GM12878 (cell line): ENCODE data around the gene FLNC. TPM values are rescaled to one million over a fixed set of nuclear protein-coding genes. Genes with fewer than 3 reads are reported as not detected.

ENCODE experiments used
- ATAC-seq: fragments of 200-7000 bp; cut with Tn5 transposase; 3 replicates; pipeline ENCODE4 v1.9.1; 2020; ENCODE audit warnings: mild to moderate bottlenecking, moderate library complexity
- BruUV-seq: library from RNA; stranded (reverse); fragments of 400-500 nt; replicated peaks from 2 replicates; lab custom pipeline; 2021; lab: Mats Ljungman, UMichigan
- CTCF ChIA-PET: fragments of 300-600 bp; sonication (Branson Sonifier 250); formaldehyde crosslinking; extraction: SDS; loops from one replicate; lab custom pipeline; 2021; ENCODE audit warnings: inconsistent platforms; lab: Yijun Ruan, JAX
- POLR2A ChIA-PET: fragments of 350-600 bp; formaldehyde crosslinking; extraction: SDS; loops from one replicate; lab custom pipeline; 2021; ENCODE audit warnings: inconsistent platforms; lab: Charles Lee
- RAD21 ChIA-PET: fragments of 300-600 bp; sonication (Branson Sonifier 250); formaldehyde crosslinking; loops from one replicate; lab custom pipeline; 2023; ENCODE audit warnings: antibody characterized with exemption; ENCODE audit not compliant: unreplicated experiment; lab: Charles Lee
- SMC1A ChIA-PET: fragments of 300-600 bp; sonication (Branson Sonifier 250); formaldehyde crosslinking; loops from one replicate; lab custom pipeline; 2023; ENCODE audit not compliant: unreplicated experiment, uncharacterized antibody; lab: Charles Lee
- DNase-seq: peaks from one replicate; pipeline ENCODE4 v3.0.0-alpha.2; 2011; ENCODE audit warnings: low read depth, low spot score
- FAIRE-seq: peaks from 3 replicates; lab custom pipeline; 2011; peaks lifted over from hg19 to GRCh38; lab: Jason Lieb, UNC
- H2AFZ ChIP-seq: 2 replicates; pipeline ENCODE4 v1.6.0; 2011; ENCODE audit warnings: low read depth, low read length, control low read depth; ENCODE audit not compliant: control insufficient read depth
- H3K27ac ChIP-seq: 2 replicates; pipeline ENCODE4 v1.5.1; 2011; ENCODE audit warnings: control low read depth; ENCODE audit not compliant: control insufficient read depth, insufficient read depth
- H3K27me3 ChIP-seq, 2 experiments: replicated peaks in 1 of 2; 2 replicates each; pipeline versions ENCODE4 v1.6.0 to v1.6.1; 2011; ENCODE audit warnings: low read length in 1 of 2; ENCODE audit not compliant: control insufficient read depth in 2 of 2, insufficient read depth in 2 of 2
- H3K36me3 ChIP-seq, 2 experiments: 2 replicates each; pipeline ENCODE4 v1.5.1; 2011; ENCODE audit warnings: low read length in 1 of 2; ENCODE audit not compliant: control insufficient read depth in 2 of 2, insufficient read depth in 2 of 2
- H3K4me1 ChIP-seq: 2 replicates; pipeline ENCODE4 v1.6.1; 2011; ENCODE audit warnings: mild to moderate bottlenecking, low read length, moderate library complexity, mixed read lengths; ENCODE audit not compliant: control insufficient read depth, insufficient read depth
- H3K4me2 ChIP-seq: 2 replicates; pipeline ENCODE4 v1.6.0; 2011; ENCODE audit warnings: control low read depth; ENCODE audit not compliant: control insufficient read depth, insufficient read depth
- H3K4me3 ChIP-seq: fragments of 200-600 bp; sonication (generic); 2 replicates; pipeline ENCODE4 v1.5.1; 2016
- H3K79me2 ChIP-seq: 2 replicates; pipeline ENCODE4 v1.6.0; 2011; ENCODE audit warnings: low read length; ENCODE audit not compliant: control insufficient read depth, insufficient read depth
- H3K9ac ChIP-seq: 2 replicates; pipeline ENCODE4 v1.8.0; 2011; ENCODE audit warnings: low read length, control low read depth, mixed read lengths; ENCODE audit not compliant: control insufficient read depth, insufficient read depth
- H3K9me3 ChIP-seq: replicated peaks from 3 replicates; pipeline ENCODE4 v1.5.1; 2011; ENCODE audit warnings: mild to moderate bottlenecking, low read length; ENCODE audit not compliant: control insufficient read depth, insufficient read depth
- H4K20me1 ChIP-seq: 2 replicates; pipeline ENCODE4 v1.6.0; 2011; ENCODE audit not compliant: control insufficient read depth, insufficient read depth
- CTCF ChIP-seq, 3 experiments: IDR thresholded peaks in 2 of 3; conservative IDR thresholded peaks in 1 of 3; 2 replicates each; pipeline ENCODE4 v1.5.1; 2011; ENCODE audit warnings: low read depth in 3 of 3, low read length in 3 of 3, mild to moderate bottlenecking in 3 of 3, control low read depth in 2 of 3, moderate library complexity in 2 of 3, inconsistent platforms in 1 of 3, mixed read lengths in 1 of 3; ENCODE audit not compliant: control insufficient read depth in 2 of 3, insufficient read depth in 1 of 3; ENCODE audit errors: extremely low read depth in 1 of 3
- EP300 ChIP-seq, 2 experiments: fragments of 150-350 bp in 1 of 2; IDR thresholded peaks; 2 replicates each; pipeline ENCODE4 v1.6.1; 2011 to 2012; ENCODE audit warnings: low read depth in 2 of 2, low read length in 2 of 2, borderline replicate concordance in 1 of 2, improper control_type of control experiment in 1 of 2, inconsistent platforms in 1 of 2; ENCODE audit not compliant: control insufficient read depth in 1 of 2
- GATAD2B ChIP-seq: fragments of 450-650 bp; conservative IDR thresholded peaks from 2 replicates; pipeline ENCODE4 v1.6.1; 2017; ENCODE audit warnings: low read depth, mild to moderate bottlenecking, moderate library complexity
- IKZF1 ChIP-seq: fragments of 450-650 bp; conservative IDR thresholded peaks from 2 replicates; pipeline ENCODE4 v1.6.1; 2017; ENCODE audit warnings: antibody characterized with exemption, mild to moderate bottlenecking
- KDM1A ChIP-seq: fragments of 200-600 bp; sonication (generic); IDR thresholded peaks from 2 replicates; pipeline ENCODE4 v1.6.1; 2016; ENCODE audit warnings: borderline replicate concordance
- MAX ChIP-seq: IDR thresholded peaks from 2 replicates; pipeline ENCODE4 v1.6.1; 2012; ENCODE audit warnings: low read depth, low read length, improper control_type of control experiment
- NR2C2 ChIP-seq: IDR thresholded peaks from 2 replicates; pipeline ENCODE4 v1.6.1; 2011; ENCODE audit warnings: borderline replicate concordance, low read depth; ENCODE audit not compliant: control insufficient read depth, insufficient read length
- RAD21 ChIP-seq: IDR thresholded peaks from 2 replicates; pipeline ENCODE4 v1.6.1; 2011; ENCODE audit warnings: mild to moderate bottlenecking, low read depth, low read length, moderate library complexity; ENCODE audit not compliant: insufficient read depth
- RB1 ChIP-seq: fragments of 450-650 bp; formaldehyde crosslinking; IDR thresholded peaks from 2 replicates; pipeline ENCODE4 v1.6.1; 2017; ENCODE audit warnings: mild to moderate bottlenecking, borderline replicate concordance
- SIN3A ChIP-seq: IDR thresholded peaks from 2 replicates; pipeline ENCODE4 v1.6.1; 2012; ENCODE audit warnings: low read depth, low read length, improper control_type of control experiment
- SMAD5 ChIP-seq: IDR thresholded peaks from 2 replicates; pipeline ENCODE4 v1.6.1; 2016; ENCODE audit warnings: antibody characterized with exemption, low read depth
- TARDBP ChIP-seq: IDR thresholded peaks from 2 replicates; pipeline ENCODE4 v1.6.1; 2016; ENCODE audit warnings: borderline replicate concordance
- TCF7 ChIP-seq: IDR thresholded peaks from 2 replicates; pipeline ENCODE4 v1.6.1; 2014; ENCODE audit warnings: antibody characterized with exemption, borderline replicate concordance
- YBX1 ChIP-seq: fragments of 450-650 bp; IDR thresholded peaks from 2 replicates; pipeline ENCODE4 v1.6.1; 2016; ENCODE audit warnings: antibody characterized with exemption
- ZBTB40 ChIP-seq: fragments of 450-650 bp; IDR thresholded peaks from 2 replicates; pipeline ENCODE4 v1.6.1; 2016; ENCODE audit warnings: mild to moderate bottlenecking, moderate library complexity, borderline replicate concordance
- WGBS: methylation state at CpG from one replicate; pipeline ENCODE4 v1.1.6; 2016; ENCODE audit warnings: low lambda C conversion rate; ENCODE audit not compliant: insufficient replicate concordance, insufficient coverage; ENCODE audit errors: missing lambda C conversion rate; 5-methylcytosine and 5-hydroxymethylcytosine counted together
- in situ Hi-C: fragments of 300-500 bp; cut with MboI; formaldehyde crosslinking; loops from 9 replicates; pipeline ENCODE4 v1.14.3; 2018; ENCODE audit warnings: mixed read lengths
- intact Hi-C: fragments of 100-400 bp; cut with micrococcal nuclease; formaldehyde crosslinking; loops from one replicate; pipeline ENCODE4 v1.14.2; 2022; ENCODE audit not compliant: unreplicated experiment
- polyA plus RNA-seq, 11 experiments: library from polyadenylated mRNA; depleted of rRNA in 4 of 11; unstranded in 6 of 11; stranded (reverse) in 5 of 11; fragments of >200 nt; fragmentation: Nextera tagmentation in 4 of 11; fragmentation: Illumina TruSeq in 1 of 11; extraction: Ambion mirVana in 4 of 11; extraction: Trizol in 1 of 11; gene quantifications; 1 replicate in 1 of 11; 2 replicates in 10 of 11; pipeline versions ENCODE4 v1.2.1 to v1.2.3, GENCODE V29; 2011 to 2016; ENCODE audit warnings: inconsistent platforms in 2 of 11, missing spikeins in 2 of 11, low read depth in 1 of 11
- total RNA-seq, 4 experiments: library from RNA; depleted of rRNA in 3 of 4; stranded (reverse); fragments of >200 nt in 3 of 4; fragmentation: Illumina TruSeq in 1 of 4; extraction: Trizol in 1 of 4; gene quantifications; 2 replicates each; pipeline versions ENCODE4 v1.2.1 to v1.2.3, GENCODE V29; 2013 to 2021

FLNC gene
- total and polyA plus RNA-seq, 10 of the 15 experiments (the other 5 are each of a cell fraction or from before 2014, with no cell fraction given): 0.01 to 0.21 (median 0.06) TPM; not detected in 3

DNA sequence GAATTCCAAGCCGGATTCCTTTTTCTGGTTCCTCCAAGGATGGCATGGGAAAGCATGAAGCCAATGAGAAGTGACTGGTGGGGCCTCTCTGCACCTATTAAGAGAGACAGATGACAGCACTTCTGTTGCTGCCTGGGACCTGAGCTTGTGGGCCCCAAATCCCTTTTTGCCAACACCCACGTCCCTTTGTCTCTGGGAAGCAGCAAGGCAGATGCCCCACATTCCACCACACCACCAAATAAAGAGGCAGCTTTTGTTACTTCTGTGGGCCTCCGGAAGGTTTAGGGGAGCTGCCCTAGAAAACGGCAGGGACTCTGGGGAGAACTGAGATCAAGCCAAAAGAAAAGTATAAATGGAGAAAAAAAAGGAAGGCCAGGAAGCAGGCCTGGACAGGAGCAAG is 35.1 kb upstream of the FLNC start (continued):
- no peak for TF ChIP-seq TARDBP
- TF ChIP-seq TCF7: no peak
- TF ChIP-seq YBX1: no peak

GRCh38 chr7:128796327-128796726 is 33.9 kb upstream of the FLNC start:
- Histone ChIP-seq H3K27ac (no peak overlapping the region), H3K79me2 (no peaks in the 10 kb centered on the region), H3K4me3 (no peak overlapping the region), H2AFZ (no peak overlapping the region), H4K20me1 (no peaks in the 10 kb centered on the region), H3K4me2 (no peak overlapping the region), H3K9me3 (no peaks in the 10 kb centered on the region), H3K4me1 (no peaks in the 10 kb centered on the region), H3K36me3 (no peaks in the 10 kb centered on the region), H3K27me3 (no peaks in the 10 kb centered on the region), H3K9ac (no peak overlapping the region)
- in situ Hi-C loops (no loop called here), intact Hi-C loops (no loop called here)
- FAIRE-seq: no peak
- ChIA-PET CTCF (no interaction called here), POLR2A (no interaction called here), SMC1A (no interaction called here), RAD21 (interaction anchor here (0.6 kb wide), 1 partner anchor 41 kb away, joined by 3 read pairs; no protein-coding TSS in a partner anchor)
- 73% methylated on average over 5 of the region's 5 CpGs for WGBS
- no peak for ATAC-seq
- TF ChIP-seq CTCF (IDR thresholded peaks at IDR 0.05 in 2 of 3, conservative IDR thresholded peaks at IDR 0.05 in 1 of 3; ENCODE audit: control insufficient read depth in 2 of 3, extremely low read depth in 1 of 3, insufficient read depth in 1 of 3, low read depth in 3 of 3, low read length in 3 of 3) (no peak), KDM1A (no peak), SIN3A (no peak), GATAD2B (no peak), EP300 (IDR thresholded peaks at IDR 0.05; ENCODE audit: borderline replicate concordance in 1 of 2, control insufficient read depth in 1 of 2, low read depth in 2 of 2, low read length in 2 of 2) (no peak), RAD21 (no peak), IKZF1 (no peak), NR2C2 (no peak), MAX (no peak), ZBTB40 (no peak), SMAD5 (no peak), RB1 (no peak)
- no peak for DNase-seq
- BruUV-seq: no TSS peak
